Activated CD8-positive, alpha-beta memory T cell treated with anti-CD3 and anti-CD28 coated beads for 4 hours (primary cell): ENCODE measurements around the gene NBPF26.
"Not testable (repeated sequence)": the region's sequence is repeated elsewhere in the genome, so short reads cannot be mapped to it uniquely, and the experiment has no call there.

Experiments
- DNase-seq, 2 donors: peaks; one replicate each; pipeline ENCODE4 v3.0.0-alpha.2; 2020; ENCODE audit warnings: low read depth in 2 of 2

Gene NBPF26

DNA sequence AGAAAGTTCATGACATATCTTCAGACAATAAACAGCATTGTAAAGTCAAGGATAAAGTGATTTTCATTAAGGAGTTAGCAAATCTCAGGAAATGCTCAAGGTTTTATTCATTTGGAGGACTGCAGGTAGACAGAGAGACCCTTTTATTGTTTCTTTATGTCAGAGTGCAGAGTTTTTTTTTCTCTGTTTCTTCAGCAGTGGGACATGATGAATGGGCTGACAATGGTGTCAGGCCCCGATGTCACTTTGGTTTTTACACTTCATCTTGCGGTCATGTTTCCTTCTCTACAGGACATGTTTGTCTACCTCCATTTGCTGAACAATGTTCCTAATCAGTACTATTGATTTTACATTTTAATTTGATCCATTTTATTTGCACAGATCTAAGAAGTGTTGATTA lies 134.4 kb downstream of the NBPF26 start:
- not testable (repeated sequence) for DNase-seq

DNA sequence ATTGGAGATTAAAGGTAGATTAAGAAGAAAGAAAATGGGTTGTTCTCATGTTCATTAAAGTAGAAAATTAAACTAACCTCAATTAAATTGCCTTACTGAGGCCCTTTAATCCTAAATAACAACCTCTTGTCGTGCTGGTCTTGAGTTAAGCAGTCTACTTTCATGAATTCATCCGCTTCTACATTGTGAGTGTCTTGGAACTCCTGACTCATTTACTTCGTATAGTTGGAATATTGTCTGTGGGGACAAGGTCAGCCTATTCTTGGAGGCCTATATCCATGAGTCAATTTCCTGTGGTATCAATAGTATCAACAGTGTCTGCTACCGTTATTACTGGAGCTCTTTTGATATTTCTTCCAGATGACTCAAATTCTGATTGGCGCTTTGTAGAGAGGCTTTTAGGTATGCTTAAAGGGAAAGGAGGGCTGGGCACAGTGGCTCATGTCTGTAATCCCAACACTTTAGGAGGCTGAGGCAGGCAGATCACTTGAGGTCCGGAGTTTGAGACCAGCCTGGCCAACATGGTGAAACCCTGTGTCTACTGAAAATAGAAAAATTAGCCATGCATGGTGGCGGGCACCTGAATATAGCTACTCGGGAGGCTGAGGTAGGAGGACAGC lies 136.0 kb downstream of the NBPF26 start:
- not testable (repeated sequence) for DNase-seq

DNA sequence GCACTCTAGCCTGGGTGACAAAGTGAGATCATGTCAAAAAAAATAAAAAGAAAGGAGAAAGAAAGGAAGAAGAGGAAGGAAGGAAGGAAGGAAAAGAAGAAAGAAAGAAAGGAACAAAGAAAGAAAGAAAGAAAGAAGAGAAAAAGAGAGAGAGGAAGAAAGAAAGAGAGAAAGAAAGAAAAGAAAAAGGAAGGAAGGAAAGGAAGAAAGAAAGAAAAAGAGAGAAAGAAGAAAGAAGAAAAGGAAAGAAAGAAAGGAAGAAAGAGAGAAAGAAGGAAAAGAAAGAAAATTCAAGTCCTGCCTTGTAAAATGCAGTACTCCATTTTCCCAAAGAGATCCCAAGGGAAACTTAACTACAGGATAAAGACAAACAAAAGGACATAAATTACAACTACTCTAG lies 154.5 kb downstream of the NBPF26 start:
- not testable (repeated sequence) for DNase-seq

DNA sequence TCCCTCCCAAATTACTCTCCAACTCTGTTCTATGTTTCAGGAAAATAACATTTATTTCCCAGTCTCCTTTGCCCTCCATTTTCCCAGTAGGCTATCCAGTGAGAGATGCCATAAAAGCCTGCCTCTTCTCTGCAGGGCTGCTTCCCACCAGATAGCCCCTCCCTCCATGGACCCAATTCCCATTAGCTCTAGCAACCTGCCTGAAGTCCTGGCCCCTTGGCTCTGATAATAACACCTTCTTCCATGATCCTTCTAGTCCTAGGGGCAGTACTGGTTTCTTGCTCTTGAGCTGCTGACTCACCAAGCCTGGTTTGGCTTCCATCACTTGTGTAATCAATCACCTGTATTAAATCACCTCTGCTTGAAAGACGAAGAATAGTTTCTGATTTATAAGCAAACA lies 156.3 kb downstream of the NBPF26 start:
- not testable (repeated sequence) for DNase-seq

DNA sequence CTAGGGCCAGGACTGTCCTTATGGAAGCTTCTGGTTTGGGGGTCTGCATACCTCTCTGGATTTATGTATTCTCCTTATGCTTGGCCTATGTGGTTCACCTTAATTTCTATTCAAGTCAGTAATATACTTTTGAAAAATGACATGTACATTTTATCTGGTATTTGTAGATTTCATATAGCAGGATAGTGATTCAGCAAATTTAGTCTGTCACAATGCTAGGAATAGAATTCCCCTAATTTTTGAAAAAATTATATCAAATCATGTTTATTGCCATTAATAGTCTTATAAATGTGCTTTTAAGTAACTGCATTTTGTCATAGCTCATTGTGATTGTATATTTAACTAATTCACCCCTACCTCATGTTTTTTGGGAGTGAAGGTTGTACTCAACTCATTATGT lies 158.2 kb downstream of the NBPF26 start:
- not testable (repeated sequence) for DNase-seq
